HEK293 (cell line): Measurements from ENCODE around the gene PALS2.

Experiments
- CTCF ChIA-PET: fragments of 350-600 bp; formaldehyde crosslinking; extraction: SDS; loops from one replicate; lab custom pipeline; 2021; ENCODE audit warnings: antibody characterized with exemption; lab: Yijun Ruan, JAX
- POLR2A ChIA-PET: fragments of 300-600 bp; formaldehyde crosslinking; extraction: SDS; loops from one replicate; lab custom pipeline; 2020; ENCODE audit warnings: antibody characterized with exemption, inconsistent platforms; lab: Yijun Ruan, JAX
- H3K27ac ChIP-seq: fragments of 200-500 bp; sonication (Bioruptor generic); 2 replicates; pipeline ENCODE4 v1.5.1; 2014; ENCODE audit warnings: low read depth, low read length, control low read depth, inconsistent platforms; ENCODE audit errors: extremely low read depth
- H3K36me3 ChIP-seq, 2 experiments: fragments of 200-500 bp in 1 of 2; sonication (Bioruptor generic) in 1 of 2; 1 replicate in 1 of 2; 2 replicates in 1 of 2; pipeline ENCODE4 v1.5.1; 2014 to 2017; ENCODE audit warnings: inconsistent platforms in 2 of 2, low read length in 2 of 2; ENCODE audit not compliant: control insufficient read depth in 2 of 2, insufficient read depth in 1 of 2
- H3K4me1 ChIP-seq: fragments of 200-500 bp; sonication (Bioruptor generic); 2 replicates; pipeline ENCODE4 v1.5.1; 2014; ENCODE audit warnings: mild to moderate bottlenecking, low read length, inconsistent platforms; ENCODE audit not compliant: control insufficient read depth, insufficient read depth
- H3K4me3 ChIP-seq: 2 replicates; pipeline ENCODE4 v1.5.1; 2011; ENCODE audit warnings: low read depth, mild to moderate bottlenecking, control low read depth, low read length, moderate library complexity
- H3K9me3 ChIP-seq: fragments of 200-500 bp; sonication (Bioruptor generic); 2 replicates; pipeline ENCODE4 v1.5.1; 2014; ENCODE audit warnings: low read depth, low read length, inconsistent platforms; ENCODE audit not compliant: control insufficient read depth, insufficient read depth
- CTCF ChIP-seq: fragments of 450-650 bp; formaldehyde crosslinking; IDR thresholded peaks from 2 replicates; pipeline ENCODE4 v1.5.1; 2016; ENCODE audit warnings: missing biosample characterization, missing genetic modification characterization
- GFI1B ChIP-seq: fragments of 450-650 bp; formaldehyde crosslinking; IDR thresholded peaks from 2 replicates; pipeline ENCODE4 v1.5.1; 2016; ENCODE audit warnings: missing biosample characterization, missing genetic modification characterization
- KLF16 ChIP-seq: fragments of 450-650 bp; formaldehyde crosslinking; IDR thresholded peaks from 2 replicates; pipeline ENCODE4 v1.5.1; 2017; ENCODE audit warnings: missing biosample characterization, missing genetic modification characterization
- KLF7 ChIP-seq: fragments of 450-650 bp; formaldehyde crosslinking; IDR thresholded peaks from 2 replicates; pipeline ENCODE4 v1.5.1; 2016; ENCODE audit warnings: missing biosample characterization, missing genetic modification characterization, borderline replicate concordance
- MZF1 ChIP-seq: fragments of 450-650 bp; formaldehyde crosslinking; IDR thresholded peaks from 2 replicates; pipeline ENCODE4 v1.5.1; 2017; ENCODE audit warnings: missing biosample characterization, missing genetic modification characterization, borderline replicate concordance
- OVOL3 ChIP-seq: fragments of 450-650 bp; formaldehyde crosslinking; IDR thresholded peaks from 2 replicates; pipeline ENCODE4 v1.5.1; 2016; ENCODE audit warnings: missing biosample characterization, missing genetic modification characterization
- ZFHX2 ChIP-seq: fragments of 450-650 bp; formaldehyde crosslinking; conservative IDR thresholded peaks from 2 replicates; pipeline ENCODE4 v1.5.1; 2016; ENCODE audit warnings: missing biosample characterization, missing genetic modification characterization
- ZNF10 ChIP-seq: fragments of 450-650 bp; formaldehyde crosslinking; IDR thresholded peaks from 2 replicates; pipeline ENCODE4 v1.5.1; 2017; ENCODE audit warnings: missing biosample characterization, missing genetic modification characterization
- ZNF146 ChIP-seq: fragments of 450-650 bp; formaldehyde crosslinking; IDR thresholded peaks from 2 replicates; pipeline ENCODE4 v1.5.1; 2016; ENCODE audit warnings: missing biosample characterization, missing genetic modification characterization
- ZNF184 ChIP-seq: fragments of 450-650 bp; IDR thresholded peaks from 2 replicates; pipeline ENCODE4 v1.5.1; 2018; ENCODE audit warnings: missing biosample characterization, mild to moderate bottlenecking, missing genetic modification characterization
- ZNF202 ChIP-seq: fragments of 450-650 bp; formaldehyde crosslinking; IDR thresholded peaks from 2 replicates; pipeline ENCODE4 v1.5.1; 2016; ENCODE audit warnings: missing biosample characterization, missing genetic modification characterization, borderline replicate concordance
- ZNF23 ChIP-seq: fragments of 450-650 bp; formaldehyde crosslinking; IDR thresholded peaks from 2 replicates; pipeline ENCODE4 v1.5.1; 2016; ENCODE audit warnings: missing biosample characterization, missing genetic modification characterization, borderline replicate concordance
- ZNF274 ChIP-seq, 2 experiments: fragments of 200-500 bp in 1 of 2; fragments of 450-650 bp in 1 of 2; sonication (Bioruptor generic) in 1 of 2; formaldehyde crosslinking in 1 of 2; IDR thresholded peaks; 2 replicates each; pipeline versions ENCODE4 v1.5.1 to v1.6.1; 2014 to 2016; ENCODE audit warnings: borderline replicate concordance in 1 of 2, inconsistent platforms in 1 of 2, low read length in 1 of 2, missing biosample characterization in 1 of 2, missing genetic modification characterization in 1 of 2
- ZNF280C ChIP-seq: fragments of 450-650 bp; formaldehyde crosslinking; IDR thresholded peaks from 2 replicates; pipeline ENCODE4 v1.5.1; 2016; ENCODE audit warnings: missing biosample characterization, missing genetic modification characterization
- ZNF302 ChIP-seq: fragments of 450-650 bp; formaldehyde crosslinking; IDR thresholded peaks from 2 replicates; pipeline ENCODE4 v1.5.1; 2016; ENCODE audit warnings: missing biosample characterization, missing genetic modification characterization, low read depth
- ZNF341 ChIP-seq: fragments of 450-650 bp; formaldehyde crosslinking; IDR thresholded peaks from 2 replicates; pipeline ENCODE4; 2016; ENCODE audit warnings: low read depth, missing biosample characterization, missing genetic modification characterization
- ZNF354C ChIP-seq: fragments of 450-650 bp; formaldehyde crosslinking; IDR thresholded peaks from 2 replicates; pipeline ENCODE4 v1.5.1; 2016; ENCODE audit warnings: missing biosample characterization, missing genetic modification characterization, low read depth, borderline replicate concordance
- ZNF433 ChIP-seq: fragments of 450-650 bp; formaldehyde crosslinking; IDR thresholded peaks from 2 replicates; pipeline ENCODE4 v1.5.1; 2016; ENCODE audit warnings: missing biosample characterization, missing genetic modification characterization, low read depth
- ZNF510 ChIP-seq: fragments of 450-650 bp; formaldehyde crosslinking; IDR thresholded peaks from 2 replicates; pipeline ENCODE4 v1.5.1; 2018; ENCODE audit warnings: mild to moderate bottlenecking, missing genetic modification characterization, missing biosample characterization; ENCODE audit not compliant: insufficient replicate concordance
- ZNF530 ChIP-seq: fragments of 450-650 bp; formaldehyde crosslinking; IDR thresholded peaks from 2 replicates; pipeline ENCODE4 v1.5.1; 2016; ENCODE audit warnings: low read depth, missing biosample characterization, missing genetic modification characterization
- ZNF544 ChIP-seq: fragments of 450-650 bp; formaldehyde crosslinking; IDR thresholded peaks from 2 replicates; pipeline ENCODE4 v1.5.0; 2017; ENCODE audit warnings: missing biosample characterization, missing genetic modification characterization
- ZNF549 ChIP-seq: fragments of 450-650 bp; IDR thresholded peaks from 2 replicates; pipeline ENCODE4 v1.5.1; 2018; ENCODE audit warnings: missing biosample characterization, missing genetic modification characterization, mild to moderate bottlenecking, inconsistent platforms, moderate library complexity
- ZNF645 ChIP-seq: fragments of 450-650 bp; formaldehyde crosslinking; IDR thresholded peaks from 2 replicates; pipeline ENCODE4; 2016; ENCODE audit warnings: missing biosample characterization, missing genetic modification characterization
- ZNF664 ChIP-seq: fragments of 450-650 bp; formaldehyde crosslinking; IDR thresholded peaks from 2 replicates; pipeline ENCODE4 v1.5.1; 2016; ENCODE audit warnings: missing biosample characterization, missing genetic modification characterization
- ZNF677 ChIP-seq: fragments of 450-650 bp; IDR thresholded peaks from 2 replicates; pipeline ENCODE4 v1.5.0; 2018; ENCODE audit warnings: missing biosample characterization, mild to moderate bottlenecking, missing genetic modification characterization, moderate library complexity
- ZNF707 ChIP-seq: fragments of 450-650 bp; formaldehyde crosslinking; IDR thresholded peaks from 2 replicates; pipeline ENCODE4 v1.5.1; 2016; ENCODE audit warnings: missing biosample characterization, missing genetic modification characterization
- ZNF747 ChIP-seq: fragments of 450-650 bp; formaldehyde crosslinking; IDR thresholded peaks from 2 replicates; pipeline ENCODE4 v1.5.1; 2016; ENCODE audit warnings: missing biosample characterization, missing genetic modification characterization
- ZNF768 ChIP-seq: fragments of 450-650 bp; formaldehyde crosslinking; IDR thresholded peaks from 2 replicates; pipeline ENCODE4 v1.5.1; 2018; ENCODE audit warnings: missing biosample characterization, mild to moderate bottlenecking, missing genetic modification characterization
- ZNF776 ChIP-seq: fragments of 450-650 bp; formaldehyde crosslinking; IDR thresholded peaks from 2 replicates; pipeline ENCODE4 v1.5.0; 2017; ENCODE audit warnings: missing biosample characterization, missing genetic modification characterization, borderline replicate concordance
- ZNF843 ChIP-seq: fragments of 450-650 bp; formaldehyde crosslinking; IDR thresholded peaks from 2 replicates; pipeline ENCODE4 v1.5.1; 2016; ENCODE audit warnings: missing biosample characterization, missing genetic modification characterization

The PALS2 gene

GRCh38 chr7:24601600-24601999, 28.3 kb downstream of the PALS2 start:
- POLR2A ChIA-PET, result no interaction called here
- CTCF ChIA-PET, result interaction anchor here (1.0 kb wide), 1 partner anchor 65 kb away, joined by 4 read pairs; no protein-coding TSS in a partner anchor
- H3K4me3 ChIP-seq, result no peak overlapping the region
- TF ChIP-seq ZNF530 (no peak), OVOL3 (tag by site-specific recombination) (no peak), ZNF302 (no peak), ZNF544 (no peak), ZFHX2 (tag by site-specific recombination) (no peak), ZNF354C (no peak), ZNF768 (tag by site-specific recombination) (no peak), ZNF776 (no peak), ZNF274 (IDR thresholded peaks at IDR 0.05; ENCODE audit: low read length) (no peak), ZNF274 (tag by site-specific recombination; IDR thresholded peaks at IDR 0.05; ENCODE audit: borderline replicate concordance) (no peak), ZNF202 (tag by site-specific recombination) (no peak), ZNF664 (tag by site-specific recombination) (no peak), ZNF677 (no peak), ZNF10 (tag by site-specific recombination) (no peak), ZNF645 (tag by site-specific recombination) (no peak), ZNF146 (tag by site-specific recombination) (no peak), CTCF (no peak), ZNF23 (tag by site-specific recombination) (no peak), ZNF510 (tag by site-specific recombination) (no peak)
- no peaks in the 10 kb centered on the region for H3K36me3 ChIP-seq
- H3K27ac ChIP-seq, result no peak overlapping the region
- peaks cover 6% of the 10 kb centered on the region; the same call in 1 of the 2 replicates for H3K4me1 ChIP-seq
- H3K9me3 ChIP-seq, result no peaks in the 10 kb centered on the region

GRCh38 chr7:24602860-24603456, 29.7 kb downstream of the PALS2 start:
- ChIA-PET CTCF (interaction anchor here (1.1 kb wide), 1 partner anchor 11 kb away, joined by 5 read pairs; no protein-coding TSS in a partner anchor), POLR2A (no interaction called here)
- Histone ChIP-seq H3K4me1 (peaks cover 6% of the 10 kb centered on the region; the same call in 1 of the 2 replicates), H3K4me3 (no peak overlapping the region), H3K36me3 (no peaks in the 10 kb centered on the region), H3K27ac (no peak overlapping the region), H3K9me3 (no peaks in the 10 kb centered on the region)
- no peak for TF ChIP-seq MZF1 (tag by site-specific recombination)
- no peak for TF ChIP-seq ZNF341 (tag by site-specific recombination)
- TF ChIP-seq ZNF747 (tag by site-specific recombination), result no peak
- no peak for TF ChIP-seq ZNF707 (tag by site-specific recombination)
- TF ChIP-seq ZNF184 (tag by site-specific recombination), result no peak
- TF ChIP-seq ZNF23 (tag by site-specific recombination), result no peak
- TF ChIP-seq ZNF768 (tag by site-specific recombination), result no peak
- no peak for TF ChIP-seq KLF7 (tag by site-specific recombination)
- no peak for TF ChIP-seq ZNF433 (tag by site-specific recombination)
- TF ChIP-seq ZNF843 (tag by site-specific recombination), result no peak
- TF ChIP-seq KLF16, result no peak
- TF ChIP-seq ZNF280C (tag by site-specific recombination), result no peak
- no peak for TF ChIP-seq ZNF549 (tag by site-specific recombination)
- no peak for TF ChIP-seq GFI1B
